ENCODE data around the gene MBD2. TPM values are rescaled to one million over a fixed set of nuclear protein-coding genes. Genes with fewer than 3 reads are reported as not detected.

Gene MBD2
- total RNA-seq (2022; extraction: Qiagen RNA extraction), result 41.2 to 50.7 TPM (median 46.6 TPM) in 5 replicates

GRCh38 chr18:54224379-54225014 is at the start of gene MBD2:
Gene MBD2 (minus strand): TSS chr18:54224669. CDS start chr18:54224559, 110 bp downstream.

Other genes starting within 250 kb of the MBD2 start
- 6.0 to 8.2 TPM (median 7.2 TPM) in 5 replicates for gene POLI, start 44.8 kb upstream of the MBD2 start, total RNA-seq (2022; extraction: Qiagen RNA extraction)
- 0.21 TPM in 1 of 5 replicates, not detected in the others for gene STARD6, start 133.2 kb upstream of the MBD2 start, total RNA-seq (2022; extraction: Qiagen RNA extraction)
- 2.1 to 3.6 TPM (median 2.9 TPM) in 5 replicates for gene C18orf54, start 133.2 kb upstream of the MBD2 start, total RNA-seq (2022; extraction: Qiagen RNA extraction)